CD4-positive, alpha-beta T cell treated with Interleukin-1 beta for 1 hour (primary cell): ENCODE data around the gene PLSCR1.

Source experiments
- DNase-seq, 2 donors: peaks; one replicate each; pipeline ENCODE4 v3.0.0-alpha.2; 2020 to 2022

PLSCR1 gene

GRCh38 chr3:146544002-146544928, at the start of gene PLSCR1:
Gene PLSCR1, minus strand, starts transcription at chr3:146544607. Its CDS starts 8,055 bp downstream, at chr3:146536552.
- DNase-seq = peak; percentile 73 to 86

DNA sequence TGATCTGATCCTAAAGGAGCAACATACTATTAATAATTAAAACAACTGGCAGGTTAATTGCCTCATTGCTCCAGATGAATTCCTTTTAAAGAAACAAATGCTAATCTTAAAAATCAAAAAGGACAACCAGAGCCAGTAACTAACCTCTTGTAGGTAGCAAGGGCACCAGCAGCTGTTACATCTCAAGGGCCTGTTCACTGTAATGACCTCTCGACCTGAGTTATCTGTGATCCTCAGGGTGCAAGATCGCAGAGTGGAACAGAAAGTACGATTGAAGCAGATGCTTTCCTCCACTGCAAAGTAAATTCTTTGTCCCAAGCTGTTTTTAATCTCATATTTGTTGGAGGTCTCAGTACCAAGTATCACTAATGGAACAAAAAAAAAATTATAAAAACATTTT, 49.4 kb upstream of the PLSCR1 start:
- DNase-seq = no peak

- DNase-seq = no peak
Observed at GRCh38 chr3:146590521-146590920, 46.1 kb upstream of the PLSCR1 start.

DNA sequence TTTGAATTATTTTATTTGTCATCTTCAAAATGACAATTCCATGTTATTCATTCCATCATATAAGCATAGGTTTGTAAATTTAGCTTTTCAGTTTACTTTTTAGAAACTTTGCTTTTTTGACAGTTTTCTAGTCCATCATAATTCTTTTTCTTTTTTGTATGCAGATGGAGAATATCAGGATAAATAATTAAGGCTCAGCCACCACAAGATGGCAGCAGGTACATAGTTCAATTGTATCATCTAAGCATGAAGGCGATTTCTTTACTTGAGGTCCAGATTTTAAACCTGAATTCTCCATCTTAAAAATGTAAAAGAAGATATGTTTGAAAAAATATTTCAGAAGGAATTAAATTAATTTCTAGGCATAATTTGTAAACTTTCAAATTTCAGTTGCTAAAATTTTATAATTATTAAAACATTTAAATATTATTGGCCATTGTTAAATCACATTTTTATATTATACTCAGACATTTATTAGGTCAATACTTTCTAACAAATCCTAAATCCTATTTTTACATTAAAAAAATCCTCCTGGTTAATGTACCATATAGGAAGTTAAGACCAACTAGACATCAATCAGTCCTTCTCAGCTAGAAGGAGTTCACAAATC, 45.6 kb upstream of the PLSCR1 start:
- DNase-seq = peak in 1 of 2 donors; percentile 5

- DNase-seq = no peak
Observed at GRCh38 chr3:146585156-146585555, 40.7 kb upstream of the PLSCR1 start.

DNA sequence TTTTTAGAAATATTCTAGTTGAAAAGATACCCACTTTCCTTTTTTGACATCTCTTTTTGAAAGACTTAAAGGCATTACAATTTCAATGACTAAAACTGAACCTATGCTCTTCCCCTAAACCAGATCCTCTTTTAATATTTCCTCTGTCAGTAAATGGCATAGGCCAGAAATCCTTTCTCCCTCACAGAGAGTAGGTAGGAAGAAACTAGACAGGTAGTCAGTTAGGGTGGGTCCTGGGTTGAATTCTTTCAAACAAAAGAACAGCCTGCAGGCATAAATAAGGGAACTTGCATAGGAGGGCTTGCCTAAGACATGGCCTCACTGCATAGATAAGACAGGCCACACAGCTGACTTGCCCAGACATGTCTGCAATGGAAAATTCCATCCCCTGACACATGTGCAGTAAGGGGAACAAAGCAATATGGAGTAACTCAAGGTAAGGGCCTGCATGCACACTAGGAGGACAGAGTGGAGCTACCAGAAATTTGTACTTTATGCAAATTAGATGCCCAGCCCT, 37.6 kb upstream of the PLSCR1 start:
- DNase-seq = no peak

GRCh38 chr3:146581080-146581601, 36.7 kb upstream of the PLSCR1 start:
- DNase-seq = no peak

DNA sequence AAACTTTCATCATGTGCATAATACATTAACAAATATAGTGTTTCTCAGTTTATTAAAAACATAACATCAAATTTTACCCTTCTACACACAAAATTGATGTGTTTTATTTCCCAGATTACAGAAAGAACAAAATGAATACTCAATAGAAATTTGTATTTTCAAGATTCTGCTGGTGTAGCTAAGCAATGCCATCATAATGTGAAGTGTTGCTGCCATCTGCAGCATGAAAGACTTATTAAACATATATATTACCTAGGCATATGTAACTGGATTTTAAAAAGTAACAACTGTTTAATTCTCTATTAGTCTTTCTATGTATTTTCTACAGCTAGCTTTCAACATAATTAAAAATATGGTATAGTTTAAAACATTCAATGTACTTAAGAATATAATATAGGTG, 33.3 kb upstream of the PLSCR1 start:
- peak; percentile 13 to 43 for DNase-seq

DNA sequence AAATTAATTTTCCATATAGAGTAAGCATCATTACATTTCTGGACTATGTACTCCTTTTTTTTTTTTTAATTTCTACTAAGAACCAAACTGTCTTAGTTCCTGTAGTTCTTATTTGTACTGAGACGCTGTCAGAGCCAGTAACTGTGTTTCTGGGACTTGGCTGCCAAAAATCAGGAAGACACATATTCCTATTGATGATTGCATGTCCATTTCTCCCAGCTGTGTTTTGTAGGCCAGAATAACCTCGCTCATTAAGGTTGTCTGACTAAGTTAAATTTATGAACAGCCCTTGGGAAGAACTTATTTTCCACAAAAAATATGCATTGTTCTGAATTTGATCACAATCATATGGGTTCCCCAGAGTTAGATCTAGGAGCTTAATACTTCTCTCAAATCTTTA, 31.2 kb upstream of the PLSCR1 start:
- DNase-seq = no peak

- DNase-seq = no peak
Observed at GRCh38 chr3:146574173-146574572, 29.8 kb upstream of the PLSCR1 start.

DNA sequence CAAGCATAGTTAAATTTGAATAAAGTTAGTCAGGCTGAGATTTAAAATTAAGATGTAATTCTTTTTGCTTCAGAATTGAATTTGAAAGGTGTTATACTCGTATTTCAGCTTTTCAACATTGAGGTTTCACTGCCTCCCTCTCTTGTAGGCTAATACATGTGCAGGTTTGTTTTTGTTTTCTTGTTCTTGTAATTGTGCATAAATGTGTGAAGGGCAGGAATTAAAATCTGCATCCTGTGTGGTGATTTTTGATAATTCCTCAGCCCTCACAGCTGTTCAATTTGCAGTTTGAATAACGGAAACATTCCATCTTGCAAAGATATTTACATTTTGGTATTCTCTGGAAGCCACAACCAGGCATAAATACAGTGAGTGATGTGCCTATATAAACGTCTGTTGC, 24.9 kb upstream of the PLSCR1 start:
- DNase-seq = no peak

DNA sequence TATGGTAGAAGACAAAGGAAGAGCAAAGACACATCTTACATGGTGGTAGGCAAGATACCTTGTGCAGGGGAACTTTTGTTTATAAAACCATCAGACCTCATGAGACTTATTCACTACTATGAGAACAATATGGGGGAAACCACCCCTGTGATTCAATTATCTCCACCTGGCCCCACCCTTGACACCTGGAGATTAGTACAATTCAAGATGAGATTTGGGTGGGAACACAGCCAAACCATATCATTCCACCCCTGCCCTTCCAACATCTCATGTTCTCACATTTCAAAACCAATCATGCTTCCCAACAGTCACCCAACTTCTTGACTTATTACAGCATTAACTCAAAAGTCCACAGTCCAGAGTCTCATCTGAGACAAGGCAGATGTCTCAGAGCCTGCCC, 21.7 kb upstream of the PLSCR1 start:
- DNase-seq = no peak

GRCh38 chr3:146561879-146562278, 17.5 kb upstream of the PLSCR1 start:
- DNase-seq = no peak

DNA sequence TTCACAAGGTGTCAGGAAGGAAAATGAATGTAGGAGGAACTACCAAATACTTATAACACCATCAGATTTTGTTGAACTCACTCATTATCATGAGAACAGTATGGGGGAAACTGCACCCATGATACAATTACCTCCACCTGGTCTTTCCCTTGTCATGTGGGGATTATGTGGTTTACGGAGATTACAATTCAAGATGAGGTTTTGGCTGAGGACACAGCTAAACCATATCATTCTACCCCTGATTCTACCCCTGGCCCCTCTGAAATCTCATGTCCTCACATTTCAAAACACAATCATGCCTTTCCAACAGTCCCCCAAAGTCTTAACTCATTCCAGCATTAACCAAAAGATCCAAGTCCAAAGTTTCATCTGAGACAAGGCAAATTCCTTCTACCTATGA, 17.1 kb upstream of the PLSCR1 start:
- DNase-seq = no peak

GRCh38 chr3:146560678-146561077, 16.3 kb upstream of the PLSCR1 start:
- DNase-seq = no peak

DNA sequence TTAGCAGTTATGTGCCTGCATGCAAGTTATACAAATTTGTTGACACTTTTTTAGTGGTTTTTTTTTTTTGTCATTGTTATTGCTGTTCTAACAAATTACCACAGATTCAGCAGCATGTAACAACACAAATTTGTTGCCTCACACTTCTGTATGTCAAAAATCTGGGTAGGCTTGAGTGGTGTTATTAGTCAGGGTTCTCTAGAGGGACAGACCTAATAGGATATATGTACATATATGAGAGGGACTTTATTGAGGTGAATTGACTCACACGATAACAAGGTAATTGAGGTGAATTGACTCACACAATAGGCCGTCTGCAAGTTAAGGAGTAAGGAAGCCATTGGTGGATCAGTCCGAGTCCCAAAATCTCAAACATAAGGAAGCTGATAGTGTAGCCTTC, 15.0 kb upstream of the PLSCR1 start:
- DNase-seq = no peak

DNA sequence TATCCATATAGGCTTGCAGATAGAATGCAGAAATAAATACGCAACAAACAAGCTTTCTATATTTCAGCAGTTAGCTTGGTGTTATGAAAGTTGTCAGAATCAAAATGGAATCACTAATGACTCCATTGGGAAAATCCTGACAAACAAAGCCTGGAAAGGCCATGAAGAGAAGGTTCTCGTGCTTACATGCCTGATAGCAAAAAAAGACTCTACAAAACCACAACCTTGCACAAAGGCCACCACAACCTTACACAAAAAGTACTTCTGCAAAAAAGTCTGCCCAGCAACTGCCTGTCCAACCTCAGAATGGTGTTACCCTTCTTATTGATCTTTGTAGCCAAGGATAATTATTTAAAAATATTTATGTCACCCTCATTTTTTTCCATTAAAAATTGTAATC, 14.4 kb upstream of the PLSCR1 start:
- DNase-seq = no peak

DNA sequence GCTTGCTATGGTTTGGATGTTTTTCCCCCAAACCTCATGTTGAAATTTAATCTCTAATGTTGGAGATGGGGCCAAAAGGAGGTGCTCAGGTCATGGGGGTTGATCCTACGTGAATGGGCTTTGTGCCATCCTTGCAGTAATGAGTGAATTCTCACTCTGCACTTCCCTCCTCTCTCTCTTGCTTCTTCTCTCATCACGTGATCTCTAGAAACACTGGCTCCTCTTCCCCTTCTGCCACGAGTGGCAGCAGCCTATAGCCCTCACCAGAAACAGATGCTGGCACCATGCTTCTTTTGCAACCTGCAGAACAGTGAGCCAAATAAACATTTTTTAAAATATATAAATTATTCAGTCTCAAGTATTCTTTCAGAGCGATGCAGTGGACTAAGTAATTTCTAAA, 13.3 kb upstream of the PLSCR1 start:
- no peak for DNase-seq

GRCh38 chr3:146555311-146555710, 10.9 kb upstream of the PLSCR1 start:
- no peak for DNase-seq

GRCh38 chr3:146554151-146554760, 9.8 kb upstream of the PLSCR1 start:
- DNase-seq = no peak

DNA sequence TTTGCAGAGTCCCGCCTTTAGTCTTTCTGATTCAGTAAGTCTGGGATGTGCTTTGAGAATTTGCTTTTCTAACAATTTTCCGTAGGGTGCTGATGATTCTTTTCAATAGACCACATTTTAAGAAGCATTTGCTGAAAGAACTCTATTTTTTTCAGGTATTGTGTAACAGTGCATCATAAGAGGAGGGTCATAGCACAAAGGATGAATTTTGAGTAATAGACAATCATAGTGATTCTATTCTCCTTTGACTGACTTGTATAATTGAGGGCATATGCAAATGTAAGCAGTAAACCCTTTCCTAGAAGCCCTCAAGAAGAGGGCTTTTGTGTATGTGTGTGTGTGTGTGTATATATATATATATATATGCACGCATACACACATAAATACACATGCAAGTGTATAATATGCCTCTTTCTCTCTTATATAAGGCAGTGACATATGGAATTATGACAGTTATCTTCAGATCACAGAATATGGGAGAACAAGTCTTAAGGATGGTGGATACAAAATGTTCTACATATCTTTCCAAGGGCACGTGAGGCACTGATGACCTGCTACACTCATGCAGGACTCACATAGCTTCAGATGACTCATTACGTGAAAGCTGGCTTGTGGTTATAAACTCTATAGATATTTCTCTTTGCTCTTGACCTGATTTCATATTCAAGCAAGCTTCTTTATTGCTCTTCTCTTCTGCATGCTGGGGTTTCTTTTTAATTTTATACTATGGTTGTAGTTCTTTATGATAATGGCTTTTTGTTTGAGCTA, 6.5 kb upstream of the PLSCR1 start:
- DNase-seq = no peak

DNA sequence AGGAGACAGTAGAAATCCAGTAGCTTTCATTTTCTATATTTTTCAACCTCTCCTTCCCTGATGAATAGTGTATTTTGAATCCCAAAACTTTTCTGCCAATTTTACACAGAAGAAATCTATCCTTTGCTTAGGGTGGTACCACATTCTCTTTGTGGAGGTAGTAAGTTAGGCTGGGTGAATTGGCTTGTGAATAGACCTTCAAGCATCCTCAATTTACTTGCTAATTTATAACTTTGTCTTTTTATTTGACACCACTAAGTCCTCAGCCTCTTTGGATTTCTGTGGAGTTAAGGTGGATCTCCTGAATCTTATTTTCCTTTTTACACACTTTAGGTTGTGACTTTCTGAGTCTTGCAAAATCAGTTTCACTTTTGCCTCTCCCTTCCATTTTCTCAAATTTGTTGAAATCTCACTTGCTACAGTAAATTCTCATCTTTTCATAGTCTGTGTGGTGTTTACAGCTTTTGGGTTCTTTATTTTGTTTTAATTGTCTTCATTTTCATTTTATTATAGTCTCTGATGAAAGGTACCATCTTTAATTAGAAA, 5.7 kb upstream of the PLSCR1 start:
- DNase-seq = no peak
